Keratinocyte (primary cell): ENCODE data around the gene CDC25A. TPM values are rescaled to one million over a fixed set of nuclear protein-coding genes. Genes with fewer than 3 reads are reported as not detected.

ENCODE experiments used
- DNase-seq: peaks from one replicate; pipeline ENCODE4 v3.0.0-alpha.2; 2011; ENCODE audit warnings: low read depth, missing footprints, low spot score
- FAIRE-seq: peaks from 2 replicates; lab custom pipeline; 2011; peaks lifted over from hg19 to GRCh38; lab: Jason Lieb, UNC
- H2AFZ ChIP-seq: 2 replicates; pipeline ENCODE4 v1.6.0; 2012; ENCODE audit warnings: low read length, control low read depth, inconsistent platforms; ENCODE audit not compliant: control insufficient read depth
- H3K27ac ChIP-seq: 2 replicates; pipeline ENCODE4 v1.5.1; 2011; ENCODE audit warnings: low read length; ENCODE audit not compliant: control insufficient read depth, insufficient read depth
- H3K27me3 ChIP-seq: 3 replicates; pipeline ENCODE4 v1.6.0; 2011; ENCODE audit warnings: low read length; ENCODE audit not compliant: control insufficient read depth, insufficient read depth; ENCODE audit errors: extremely low read depth
- H3K36me3 ChIP-seq, 2 experiments: 2 replicates in 1 of 2; 3 replicates in 1 of 2; pipeline ENCODE4 v1.5.1; 2011; ENCODE audit warnings: low read length in 2 of 2, mild to moderate bottlenecking in 1 of 2; ENCODE audit not compliant: control insufficient read depth in 2 of 2, insufficient read depth in 2 of 2; ENCODE audit errors: extremely low read depth in 1 of 2
- H3K4me1 ChIP-seq: 3 replicates; pipeline ENCODE4 v1.5.1; 2011; ENCODE audit warnings: low read length; ENCODE audit not compliant: control insufficient read depth, insufficient read depth; ENCODE audit errors: extremely low read depth
- H3K4me2 ChIP-seq: 3 replicates; pipeline ENCODE4 v1.6.0; 2011; ENCODE audit warnings: low read depth, low read length; ENCODE audit not compliant: control insufficient read depth, insufficient read depth; ENCODE audit errors: extremely low read depth
- H3K4me3 ChIP-seq, 3 experiments: fragments of 200-600 bp in 1 of 3; sonication (generic) in 1 of 3; 2 replicates in 2 of 3; 3 replicates in 1 of 3; pipeline ENCODE4 v1.5.1; 2011 to 2016; ENCODE audit warnings: low read length in 3 of 3, mild to moderate bottlenecking in 3 of 3, control low read depth in 2 of 3, inconsistent platforms in 1 of 3, low read depth in 1 of 3, mixed read lengths in 1 of 3, mixed run types in 1 of 3, moderate library complexity in 1 of 3; ENCODE audit not compliant: control insufficient read depth in 2 of 3, insufficient read depth in 2 of 3; ENCODE audit errors: extremely low read depth in 1 of 3
- H3K79me2 ChIP-seq: 2 replicates; pipeline ENCODE4 v1.6.0; 2012; ENCODE audit warnings: low read length; ENCODE audit not compliant: control insufficient read depth, insufficient read depth
- H3K9ac ChIP-seq: 3 replicates; pipeline ENCODE4 v1.6.0; 2011; ENCODE audit warnings: low read length; ENCODE audit not compliant: control insufficient read depth, insufficient read depth; ENCODE audit errors: extremely low read depth
- H3K9me1 ChIP-seq: 3 replicates; pipeline ENCODE4 v1.6.0; 2011; ENCODE audit warnings: low read length; ENCODE audit not compliant: control insufficient read depth, insufficient read depth; ENCODE audit errors: extremely low read depth
- H3K9me3 ChIP-seq: 2 replicates; pipeline ENCODE4 v1.5.1; 2012; ENCODE audit warnings: low read depth, low read length; ENCODE audit not compliant: control insufficient read depth
- H4K20me1 ChIP-seq: 3 replicates; pipeline ENCODE4 v1.6.0; 2011; ENCODE audit warnings: low read length; ENCODE audit not compliant: control insufficient read depth, insufficient read depth; ENCODE audit errors: extremely low read depth
- CTCF ChIP-seq, 3 experiments: IDR thresholded peaks in 1 of 3; conservative IDR thresholded peaks in 1 of 3; optimal IDR thresholded peaks in 1 of 3; 2 replicates in 2 of 3; 3 replicates in 1 of 3; pipeline versions ENCODE3 to v1.5.1; 2011; ENCODE audit warnings: low read length in 3 of 3, mild to moderate bottlenecking in 3 of 3, moderate library complexity in 2 of 3, control low read depth in 1 of 3, inconsistent platforms in 1 of 3; ENCODE audit not compliant: insufficient read depth in 2 of 3; ENCODE audit errors: extremely low read depth in 1 of 3
- EZH2 ChIP-seq: IDR thresholded peaks from one replicate; pipeline ENCODE4 v1.6.1; 2012; ENCODE audit warnings: inconsistent platforms, mild to moderate bottlenecking, low read length, moderate library complexity
- dilution Hi-C: fragments of 300-500 bp; cut with MboI; formaldehyde crosslinking; loops from one replicate; pipeline ENCODE4 v1.7.0; 2020; ENCODE audit warnings: low sequenced_read_pairs; ENCODE audit not compliant: extremely low pct_ligation_motif_present
- polyA plus RNA-seq, 5 experiments: library from polyadenylated mRNA; depleted of rRNA in 3 of 5; stranded (reverse) in 3 of 5; stranded (forward) in 1 of 5; unstranded in 1 of 5; fragments of >200 nt; gene quantifications; 1 replicate in 1 of 5; 2 replicates in 3 of 5; 3 replicates in 1 of 5; pipeline versions ENCODE4 v1.2.1 to v1.2.3, GENCODE V29; 2011 to 2012; ENCODE audit warnings: missing spikeins in 2 of 5, low read depth in 1 of 5, low replicate concordance in 1 of 5

Gene CDC25A
- polyA plus RNA-seq, 1 donor (not counting 4 experiments of a cell fraction or from before 2014, with no cell fraction given) = 5.5 TPM

GRCh38 chr3:48218537-48218936, 30.3 kb upstream of the CDC25A start:
- Histone ChIP-seq H3K9me1 (peaks cover 2% of the 10 kb centered on the region), H3K27ac (no peak overlapping the region), H3K27me3 (peaks cover 12% of the 10 kb centered on the region), H3K4me1 (peaks cover 15% of the 10 kb centered on the region), H3K36me3 (no peaks in the 10 kb centered on the region), H3K4me3 (no peak overlapping the region), H3K9me3 (no peaks in the 10 kb centered on the region), H3K4me2 (no peak overlapping the region), H3K9ac (no peak overlapping the region), H4K20me1 (no peaks in the 10 kb centered on the region), H2AFZ (no peak overlapping the region), H3K79me2 (no peaks in the 10 kb centered on the region)
- no peak for FAIRE-seq
- dilution Hi-C loops = no loop called here
- TF ChIP-seq CTCF (optimal IDR thresholded peaks at IDR 0.05 in 1 of 3, IDR thresholded peaks at IDR 0.05 in 1 of 3, conservative IDR thresholded peaks at IDR 0.05 in 1 of 3; ENCODE audit: extremely low read depth in 1 of 3, insufficient read depth in 2 of 3, low read length in 3 of 3) (no peak), EZH2 (no peak)
- no peak for DNase-seq

- Histone ChIP-seq H3K9me1 (peaks cover 1% of the 10 kb centered on the region), H4K20me1 (no peaks in the 10 kb centered on the region), H3K36me3 (no peaks in the 10 kb centered on the region), H3K9ac (no peak overlapping the region), H3K79me2 (no peaks in the 10 kb centered on the region), H2AFZ (no peak overlapping the region), H3K4me2 (no peak overlapping the region), H3K9me3 (no peaks in the 10 kb centered on the region), H3K27ac (no peak overlapping the region), H3K27me3 (peaks cover 12% of the 10 kb centered on the region), H3K4me1 (peaks cover 4% of the 10 kb centered on the region), H3K4me3 (no peak overlapping the region)
- dilution Hi-C loops = no loop called here
- FAIRE-seq (no peak), DNase-seq (no peak)
- TF ChIP-seq CTCF (optimal IDR thresholded peaks at IDR 0.05 in 1 of 3, IDR thresholded peaks at IDR 0.05 in 1 of 3, conservative IDR thresholded peaks at IDR 0.05 in 1 of 3; ENCODE audit: extremely low read depth in 1 of 3, insufficient read depth in 2 of 3, low read length in 3 of 3) = no peak
- no peak for TF ChIP-seq EZH2
These were observed 29.2 kb upstream of the CDC25A start for GRCh38 chr3:48217449-48217848.
